Uterus (tissue), 2 donors: ENCODE data around the gene SLC35G3.

Source experiments
- CTCF ChIP-seq, 4 experiments: fragments of 200-600 bp in 2 of 4; fragments of 450-650 bp in 2 of 4; sonication (generic) in 2 of 4; IDR thresholded peaks; one replicate each; pipeline ENCODE4 v1.5.1; 2016 to 2019; ENCODE audit warnings: antibody characterized with exemption in 4 of 4, mild to moderate bottlenecking in 2 of 4, moderate library complexity in 1 of 4
- POLR2A ChIP-seq, 2 donors: fragments of 450-650 bp; IDR thresholded peaks; one replicate each; pipeline ENCODE4 v1.6.1; 2016; ENCODE audit warnings: antibody characterized with exemption in 2 of 2, mild to moderate bottlenecking in 1 of 2, moderate library complexity in 1 of 2

DNA sequence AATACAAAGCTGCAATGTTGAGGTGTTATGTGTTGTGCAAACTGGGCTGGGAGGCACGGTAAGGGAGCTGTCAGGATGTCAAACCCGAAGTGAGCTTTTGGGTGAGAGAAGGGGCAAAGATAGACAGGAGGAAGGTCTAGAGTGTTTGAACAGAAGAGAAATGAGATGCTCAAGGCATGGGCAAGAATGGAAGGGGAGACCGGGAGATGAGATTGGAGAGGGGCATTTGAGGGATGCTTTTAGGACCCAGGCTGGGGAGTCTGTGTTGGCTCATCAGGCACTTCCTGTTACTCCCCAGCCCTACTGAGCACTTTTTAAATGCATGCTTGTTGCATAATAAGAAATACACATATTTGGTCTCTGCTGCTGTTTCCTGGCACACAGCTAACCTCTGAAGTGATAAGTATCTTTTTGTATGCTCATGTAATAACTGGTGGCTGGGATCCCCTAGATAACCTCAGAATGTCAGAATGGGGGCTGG lies 32.9 kb downstream of the SLC35G3 start:
- TF ChIP-seq POLR2A (IDR thresholded peaks at IDR 0.05) (no peak), CTCF (IDR thresholded peaks at IDR 0.05) (no peak)
